ENCODE measurements around the gene RPL31. TPM values are rescaled to one million over a fixed set of nuclear protein-coding genes. Genes with fewer than 3 reads are reported as not detected.
A peak's percentile ranks its signal among the peaks of the same experiment; 100 is the strongest.

RPL31 gene
- total and polyA plus RNA-seq, 2 donors (not counting 1 experiment from before 2014, with no cell fraction given), result 1,159 to 2,636 TPM

GRCh38 chr2:101040761-101041160 lies 38.7 kb downstream of the RPL31 start:
- no peaks in the 10 kb centered on the region for H3K79me2 ChIP-seq (ENCODE audit: control insufficient read depth, insufficient read depth, low read length)
- TF ChIP-seq CTCF (conservative IDR thresholded peaks at IDR 0.05 in 1 of 2, IDR thresholded peaks at IDR 0.05 in 1 of 2; ENCODE audit: low read depth in 1 of 2, low read length in 2 of 2) (no peak), EZH2 (IDR thresholded peaks at IDR 0.05; ENCODE audit: low read length, missing control alignments) (no peak)
- no peaks in the 10 kb centered on the region for H3K4me1 ChIP-seq (ENCODE audit: control insufficient read depth, extremely low read depth, insufficient read depth, low read length)
- no peak for DNase-seq (ENCODE audit: low read depth in 2 of 2)
- H3K36me3 ChIP-seq (ENCODE audit: control insufficient read depth, insufficient read depth, low read length), result peaks cover 4% of the 10 kb centered on the region
- no peak overlapping the region for H3K4me3 ChIP-seq (replicated peaks in 1 of 4; ENCODE audit: control extremely low read depth in 1 of 4, insufficient read depth in 1 of 4, low read depth in 3 of 4, low read length in 4 of 4)
- no peak overlapping the region for H3K27ac ChIP-seq (ENCODE audit: insufficient read depth, low read length)
- H3K9me3 ChIP-seq (ENCODE audit: control insufficient read depth, insufficient read depth, low read depth, low read length), result no peaks in the 10 kb centered on the region
- no peak overlapping the region for H3K4me2 ChIP-seq (ENCODE audit: extremely low read depth, insufficient read depth, low read length)
- H2AFZ ChIP-seq (ENCODE audit: low read length), result no peak overlapping the region
- no peaks in the 10 kb centered on the region for H3K27me3 ChIP-seq (ENCODE audit: control insufficient read depth, insufficient read depth, low read length)
- H4K20me1 ChIP-seq (ENCODE audit: control insufficient read depth, extremely low read depth, insufficient read depth, low read length), result no peaks in the 10 kb centered on the region
- H3K9ac ChIP-seq (ENCODE audit: insufficient read depth, low read length), result no peak overlapping the region

- Histone ChIP-seq H4K20me1 (ENCODE audit: control insufficient read depth, extremely low read depth, insufficient read depth, low read length) (no peaks in the 10 kb centered on the region), H3K9me3 (ENCODE audit: control insufficient read depth, insufficient read depth, low read depth, low read length) (no peaks in the 10 kb centered on the region), H3K36me3 (ENCODE audit: control insufficient read depth, insufficient read depth, low read length) (peaks cover 4% of the 10 kb centered on the region), H3K9ac (ENCODE audit: insufficient read depth, low read length) (no peak overlapping the region), H3K4me2 (ENCODE audit: extremely low read depth, insufficient read depth, low read length) (no peak overlapping the region), H2AFZ (ENCODE audit: low read length) (no peak overlapping the region), H3K27me3 (ENCODE audit: control insufficient read depth, insufficient read depth, low read length) (no peaks in the 10 kb centered on the region), H3K27ac (ENCODE audit: insufficient read depth, low read length) (no peak overlapping the region), H3K79me2 (ENCODE audit: control insufficient read depth, insufficient read depth, low read length) (no peaks in the 10 kb centered on the region), H3K4me3 (replicated peaks in 1 of 4; ENCODE audit: control extremely low read depth in 1 of 4, insufficient read depth in 1 of 4, low read depth in 3 of 4, low read length in 4 of 4) (no peak overlapping the region), H3K4me1 (ENCODE audit: control insufficient read depth, extremely low read depth, insufficient read depth, low read length) (no peaks in the 10 kb centered on the region)
- peak in 1 of 2 donors; percentile 16 for DNase-seq (ENCODE audit: low read depth in 2 of 2)
- TF ChIP-seq CTCF (conservative IDR thresholded peaks at IDR 0.05 in 1 of 2, IDR thresholded peaks at IDR 0.05 in 1 of 2; ENCODE audit: low read depth in 1 of 2, low read length in 2 of 2) (no peak), EZH2 (IDR thresholded peaks at IDR 0.05; ENCODE audit: low read length, missing control alignments) (no peak)
These were observed 39.3 kb downstream of the RPL31 start for GRCh38 chr2:101041413-101041812.

GRCh38 chr2:101045330-101045729 lies 43.2 kb downstream of the RPL31 start:
- H3K9ac ChIP-seq (ENCODE audit: insufficient read depth, low read length), result no peak overlapping the region
- H3K27me3 ChIP-seq (ENCODE audit: control insufficient read depth, insufficient read depth, low read length), result no peaks in the 10 kb centered on the region
- H4K20me1 ChIP-seq (ENCODE audit: control insufficient read depth, extremely low read depth, insufficient read depth, low read length), result no peaks in the 10 kb centered on the region
- H3K79me2 ChIP-seq (ENCODE audit: control insufficient read depth, insufficient read depth, low read length), result no peaks in the 10 kb centered on the region
- no peaks in the 10 kb centered on the region for H3K4me1 ChIP-seq (ENCODE audit: control insufficient read depth, extremely low read depth, insufficient read depth, low read length)
- no peak for DNase-seq (ENCODE audit: low read depth in 2 of 2)
- no peak overlapping the region for H2AFZ ChIP-seq (ENCODE audit: low read length)
- H3K4me2 ChIP-seq (ENCODE audit: extremely low read depth, insufficient read depth, low read length), result no peak overlapping the region
- TF ChIP-seq CTCF (conservative IDR thresholded peaks at IDR 0.05 in 1 of 2, IDR thresholded peaks at IDR 0.05 in 1 of 2; ENCODE audit: low read depth in 1 of 2, low read length in 2 of 2) (no peak), EZH2 (IDR thresholded peaks at IDR 0.05; ENCODE audit: low read length, missing control alignments) (no peak)
- no peak overlapping the region for H3K4me3 ChIP-seq (replicated peaks in 1 of 4; ENCODE audit: control extremely low read depth in 1 of 4, insufficient read depth in 1 of 4, low read depth in 3 of 4, low read length in 4 of 4)
- H3K9me3 ChIP-seq (ENCODE audit: control insufficient read depth, insufficient read depth, low read depth, low read length), result no peaks in the 10 kb centered on the region
- H3K27ac ChIP-seq (ENCODE audit: insufficient read depth, low read length), result no peak overlapping the region
- no peaks in the 10 kb centered on the region for H3K36me3 ChIP-seq (ENCODE audit: control insufficient read depth, insufficient read depth, low read length)

All from fibroblast of lung (primary cell).